Measurements from ENCODE around the gene NR2E1.

Gene NR2E1

GRCh38 chr6:108193835-108194234 is 28.0 kb downstream of the NR2E1 start:
- DNase-seq, result no peak
- intact Hi-C loops (cut with DNase I), result no loop called here

- intact Hi-C loops (cut with DNase I), result no loop called here
- DNase-seq, result peak in 1 of 42 donors; percentile 7
Observed at GRCh38 chr6:108194503-108194902, 28.7 kb downstream of the NR2E1 start.

GRCh38 chr6:108195209-108195608 is 29.4 kb downstream of the NR2E1 start:
- intact Hi-C loops (cut with DNase I), result no loop called here
- no peak for DNase-seq

GRCh38 chr6:108198761-108199498 is 33.1 kb downstream of the NR2E1 start:
- no peak for DNase-seq
- intact Hi-C loops (cut with DNase I), result no loop called here

GRCh38 chr6:108200186-108200585 is 34.4 kb downstream of the NR2E1 start:
- intact Hi-C loops (cut with DNase I), result no loop called here

GRCh38 chr6:108200631-108201030 is 34.8 kb downstream of the NR2E1 start:
- intact Hi-C loops (cut with DNase I), result no loop called here
- no peak for DNase-seq

More at GRCh38 chr6:108200186-108200585, 34.4 kb downstream of the NR2E1 start:
- DNase-seq, result no peak

GRCh38 chr6:108203189-108204112 is 37.6 kb downstream of the NR2E1 start:
- DNase-seq, result peak in 2 of 42 donors; percentile 15 to 22
- intact Hi-C loops (cut with DNase I), result no loop called here

- no peak for DNase-seq
- intact Hi-C loops (cut with DNase I), result no loop called here
Observed at GRCh38 chr6:108207013-108207412, 41.2 kb downstream of the NR2E1 start.

GRCh38 chr6:108209738-108210137 is 43.9 kb downstream of the NR2E1 start:
- no peak for DNase-seq
- intact Hi-C loops (cut with DNase I), result no loop called here

- DNase-seq, result no peak
- intact Hi-C loops (cut with DNase I), result no loop called here
Observed at GRCh38 chr6:108210556-108210955, 44.7 kb downstream of the NR2E1 start.

- intact Hi-C loops (cut with DNase I), result no loop called here
- DNase-seq, result no peak
Observed at GRCh38 chr6:108211671-108212070, 45.8 kb downstream of the NR2E1 start.

GRCh38 chr6:108222064-108222463 is 56.2 kb downstream of the NR2E1 start:
- DNase-seq, result no peak
- intact Hi-C loops (cut with DNase I), result no loop called here

- DNase-seq, result no peak
Observed at GRCh38 chr6:108222504-108222903, 56.7 kb downstream of the NR2E1 start.

GRCh38 chr6:108227290-108227689 is 61.5 kb downstream of the NR2E1 start:
- intact Hi-C loops (cut with DNase I), result no loop called here

More at GRCh38 chr6:108222504-108222903, 56.7 kb downstream of the NR2E1 start:
- intact Hi-C loops (cut with DNase I), result no loop called here

GRCh38 chr6:108228416-108228815 is 62.6 kb downstream of the NR2E1 start:
- intact Hi-C loops (cut with DNase I), result no loop called here
- DNase-seq, result no peak

More at GRCh38 chr6:108227290-108227689, 61.5 kb downstream of the NR2E1 start:
- DNase-seq, result no peak

- no peak for DNase-seq
- intact Hi-C loops (cut with DNase I), result no loop called here
Observed at GRCh38 chr6:108235127-108235526, 69.3 kb downstream of the NR2E1 start.

- intact Hi-C loops (cut with DNase I), result no loop called here
- DNase-seq, result no peak
Observed at GRCh38 chr6:108236791-108237190, 71.0 kb downstream of the NR2E1 start.

GRCh38 chr6:108238322-108238721 is 72.5 kb downstream of the NR2E1 start:
- no peak for DNase-seq
- intact Hi-C loops (cut with DNase I), result no loop called here
